ENCODE results near the gene SCG5. TPM values are rescaled to one million over a fixed set of nuclear protein-coding genes. Genes with fewer than 3 reads are reported as not detected.

SCG5 gene
- total RNA-seq, 2 donors from 2014 or later = 10.9 to 17.2 TPM

DNA sequence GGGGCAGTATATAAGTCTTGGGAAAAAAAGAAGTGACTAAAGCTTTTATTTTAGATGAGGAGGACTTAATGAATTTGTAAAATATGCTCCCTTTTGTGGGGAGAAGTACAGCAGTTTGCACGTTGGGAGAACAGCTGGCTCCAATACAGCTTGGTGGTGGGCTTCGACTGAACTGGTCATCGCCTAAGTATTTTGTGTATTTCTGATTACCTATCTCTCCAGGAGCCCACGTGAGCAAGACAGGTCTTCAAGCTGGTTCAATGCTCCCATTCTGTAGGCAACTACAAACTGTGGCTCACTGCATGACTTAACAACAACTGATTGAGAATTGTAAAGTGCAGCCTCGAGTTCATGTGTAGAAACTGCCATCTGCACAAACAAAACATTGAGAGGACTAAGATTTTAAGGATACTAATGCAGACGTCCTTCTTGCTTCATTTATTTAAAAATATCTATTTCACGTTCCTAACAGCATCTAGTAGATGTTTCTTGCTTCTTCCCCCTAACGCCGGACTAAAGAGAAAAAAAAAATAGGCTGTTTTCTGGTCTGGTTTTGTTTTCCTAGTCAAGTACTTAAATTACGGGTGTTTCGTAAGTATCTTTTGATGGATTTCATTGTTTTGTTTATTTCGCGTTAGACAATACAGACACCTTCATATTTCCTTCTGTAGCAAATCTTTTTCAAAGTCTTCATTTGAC is 74.9 kb downstream of the SCG5 start:
- Mint-ChIP-seq H3K27ac (no peak overlapping the region), H3K4me1 (peaks cover 30% of the 10 kb centered on the region), H3K27me3 (ENCODE audit: insufficient read depth) (peaks cover 78% of the 10 kb centered on the region), H3K4me3 (peak overlapping the region; percentile 58), H3K36me3 (ENCODE audit: low read depth) (no peaks in the 10 kb centered on the region), H3K9me3 (no peaks in the 10 kb centered on the region)
- H3K9me3 ChIP-seq (ENCODE audit: control insufficient read depth, low read length) = no peaks in the 10 kb centered on the region
- H3K27ac ChIP-seq (ENCODE audit: low read depth, low read length) = no peak overlapping the region
- peaks cover 73% of the 10 kb centered on the region for H3K27me3 ChIP-seq (ENCODE audit: control insufficient read depth, insufficient read depth, low read length, poor library complexity, severe bottlenecking)
- H3K4me3 ChIP-seq (ENCODE audit: low read length) = no peak overlapping the region
- 47 to 57% methylated on average over 6 to 11 of the region's 13 CpGs for WGBS, 2 experiments (ENCODE audit: insufficient coverage in 1 of 2, insufficient read length in 1 of 2)
- no peaks in the 10 kb centered on the region for H3K4me1 ChIP-seq (ENCODE audit: control insufficient read depth, insufficient read depth, low read length)
- no peak overlapping the region for H3K9ac ChIP-seq (ENCODE audit: extremely low read depth, low read length, poor library complexity, severe bottlenecking)
- H3K36me3 ChIP-seq (ENCODE audit: control insufficient read depth, insufficient read depth, low read length) = no peaks in the 10 kb centered on the region
- TF ChIP-seq, protein P1, sequence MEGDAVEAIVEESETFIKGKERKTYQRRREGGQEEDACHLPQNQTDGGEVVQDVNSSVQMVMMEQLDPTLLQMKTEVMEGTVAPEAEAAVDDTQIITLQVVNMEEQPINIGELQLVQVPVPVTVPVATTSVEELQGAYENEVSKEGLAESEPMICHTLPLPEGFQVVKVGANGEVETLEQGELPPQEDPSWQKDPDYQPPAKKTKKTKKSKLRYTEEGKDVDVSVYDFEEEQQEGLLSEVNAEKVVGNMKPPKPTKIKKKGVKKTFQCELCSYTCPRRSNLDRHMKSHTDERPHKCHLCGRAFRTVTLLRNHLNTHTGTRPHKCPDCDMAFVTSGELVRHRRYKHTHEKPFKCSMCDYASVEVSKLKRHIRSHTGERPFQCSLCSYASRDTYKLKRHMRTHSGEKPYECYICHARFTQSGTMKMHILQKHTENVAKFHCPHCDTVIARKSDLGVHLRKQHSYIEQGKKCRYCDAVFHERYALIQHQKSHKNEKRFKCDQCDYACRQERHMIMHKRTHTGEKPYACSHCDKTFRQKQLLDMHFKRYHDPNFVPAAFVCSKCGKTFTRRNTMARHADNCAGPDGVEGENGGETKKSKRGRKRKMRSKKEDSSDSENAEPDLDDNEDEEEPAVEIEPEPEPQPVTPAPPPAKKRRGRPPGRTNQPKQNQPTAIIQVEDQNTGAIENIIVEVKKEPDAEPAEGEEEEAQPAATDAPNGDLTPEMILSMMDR (conservative IDR thresholded peaks at IDR 0.05) = no peak
- no peak for DNase-seq

DNA sequence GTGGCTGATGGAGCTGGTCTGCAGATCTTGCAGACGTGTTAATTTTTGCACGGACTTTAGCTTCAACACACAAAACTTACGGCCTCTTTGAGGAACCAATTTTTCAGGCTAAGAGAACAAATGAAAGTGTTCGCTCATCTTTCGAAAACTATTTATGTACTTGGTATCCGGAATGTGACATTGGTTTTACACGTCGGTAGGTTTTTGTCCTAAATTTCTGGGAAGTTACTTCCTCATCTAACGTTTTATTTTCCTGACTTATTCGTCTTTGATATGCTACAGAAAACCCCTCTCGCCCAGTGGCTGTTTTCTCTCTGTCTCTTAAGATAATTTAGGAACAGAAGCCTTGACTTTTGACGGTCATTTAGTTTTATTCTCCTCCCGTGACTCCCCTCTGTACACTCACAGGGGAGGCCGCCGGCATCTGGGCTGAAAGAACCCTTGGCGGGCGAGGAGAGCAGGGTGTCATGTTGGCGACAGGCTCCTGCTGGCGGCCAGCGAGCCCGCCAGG is 75.5 kb downstream of the SCG5 start:
- no peaks in the 10 kb centered on the region for H3K36me3 Mint-ChIP-seq (ENCODE audit: low read depth)
- peak overlapping the region; percentile 58 for H3K4me3 Mint-ChIP-seq
- Histone ChIP-seq H3K9me3 (ENCODE audit: control insufficient read depth, low read length) (no peaks in the 10 kb centered on the region), H3K27me3 (ENCODE audit: control insufficient read depth, insufficient read depth, low read length, poor library complexity, severe bottlenecking) (peaks cover 73% of the 10 kb centered on the region), H3K36me3 (ENCODE audit: control insufficient read depth, insufficient read depth, low read length) (no peaks in the 10 kb centered on the region), H3K9ac (ENCODE audit: extremely low read depth, low read length, poor library complexity, severe bottlenecking) (no peak overlapping the region), H3K4me3 (ENCODE audit: low read length) (peak overlapping the region; percentile 57), H3K4me1 (ENCODE audit: control insufficient read depth, insufficient read depth, low read length) (no peaks in the 10 kb centered on the region), H3K27ac (ENCODE audit: low read depth, low read length) (peak overlapping the region; percentile 27)
- H3K27me3 Mint-ChIP-seq (ENCODE audit: insufficient read depth) = peaks cover 83% of the 10 kb centered on the region
- TF ChIP-seq, protein P1 (conservative IDR thresholded peaks at IDR 0.05) = no peak
- 30 to 51% methylated on average over 11 to 21 of the region's 21 CpGs for WGBS, 2 experiments (ENCODE audit: insufficient coverage in 1 of 2, insufficient read length in 1 of 2)
- H3K4me1 Mint-ChIP-seq = peaks cover 35% of the 10 kb centered on the region
- H3K27ac Mint-ChIP-seq = no peak overlapping the region
- no peaks in the 10 kb centered on the region for H3K9me3 Mint-ChIP-seq
- no peak for DNase-seq

DNA sequence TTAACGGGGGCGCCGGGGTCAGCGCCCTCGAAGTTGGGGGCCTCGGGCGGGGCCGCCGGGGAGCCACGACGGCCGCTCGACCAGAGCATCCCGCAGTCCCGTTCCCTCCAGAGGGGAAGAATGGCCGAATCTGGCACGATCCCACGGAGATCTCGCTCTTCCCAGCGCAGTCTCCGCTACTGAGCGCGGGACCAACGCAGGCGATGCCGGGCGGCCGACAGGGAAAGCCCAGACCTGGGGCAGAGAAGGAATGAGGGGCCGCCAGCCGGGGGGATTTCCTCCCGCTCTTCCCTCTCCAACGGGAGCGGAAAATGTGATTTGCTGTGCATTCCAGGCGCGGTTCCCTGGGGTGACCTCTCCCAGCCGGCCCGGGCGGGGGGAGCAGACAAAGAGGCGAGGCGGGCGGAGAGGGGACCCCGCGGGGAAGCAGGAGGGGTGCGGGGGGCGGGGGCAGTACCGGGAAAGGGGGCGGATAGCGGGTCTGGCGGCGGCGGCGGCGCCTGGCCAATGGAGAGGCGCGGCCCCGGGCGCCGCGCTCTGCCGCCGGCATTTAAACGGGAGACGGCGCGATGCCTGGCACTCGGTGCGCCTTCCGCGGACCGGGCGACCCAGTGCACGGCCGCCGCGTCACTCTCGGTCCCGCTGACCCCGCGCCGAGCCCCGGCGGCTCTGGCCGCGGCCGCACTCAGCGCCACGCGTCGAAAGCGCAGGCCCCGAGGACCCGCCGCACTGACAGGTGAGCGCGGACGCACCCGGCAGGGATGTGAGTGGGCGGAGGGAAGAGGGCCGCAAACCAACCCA is 76.1 kb downstream of the SCG5 start, which contains the start of gene GREM1:
TSS of gene GREM1 (plus strand) at position 579 of the 801 bp plus-strand sequence. CDS start 12,687 bp downstream, outside the sequence.
- H3K27me3 ChIP-seq (ENCODE audit: control insufficient read depth, insufficient read depth, low read length, poor library complexity, severe bottlenecking) = peaks cover 75% of the 10 kb centered on the region
- peak within 1 kb of the TSS; percentile 27 for H3K27ac ChIP-seq (ENCODE audit: low read depth, low read length)
- peak within 1 kb of the TSS; percentile 58 for H3K4me3 Mint-ChIP-seq
- WGBS, 2 experiments (ENCODE audit: insufficient coverage in 1 of 2, insufficient read length in 1 of 2) = 0% methylated on average over 15 to 99 of the region's 99 CpGs
- peaks cover 40% of the 10 kb centered on the region for H3K4me1 Mint-ChIP-seq
- TF ChIP-seq, protein P1 (conservative IDR thresholded peaks at IDR 0.05) = no peak
- peaks cover 83% of the 10 kb centered on the region for H3K27me3 Mint-ChIP-seq (ENCODE audit: insufficient read depth)
- H3K36me3 Mint-ChIP-seq (ENCODE audit: low read depth) = no peaks in the 10 kb centered on the region
- no peaks in the 10 kb centered on the region for H3K9me3 Mint-ChIP-seq
- no peak within 1 kb of the TSS for H3K27ac Mint-ChIP-seq
- peak; percentile 89 for DNase-seq
- no peaks in the 10 kb centered on the region for H3K9me3 ChIP-seq (ENCODE audit: control insufficient read depth, low read length)
- peaks cover 3% of the 10 kb centered on the region for H3K4me1 ChIP-seq (ENCODE audit: control insufficient read depth, insufficient read depth, low read length)
- H3K9ac ChIP-seq (ENCODE audit: extremely low read depth, low read length, poor library complexity, severe bottlenecking) = no peak within 1 kb of the TSS
- no peaks in the 10 kb centered on the region for H3K36me3 ChIP-seq (ENCODE audit: control insufficient read depth, insufficient read depth, low read length)
- peak within 1 kb of the TSS; percentile 71 for H3K4me3 ChIP-seq (ENCODE audit: low read length)
